DOHH2 (cell line): ENCODE results near the gene KIF13A.

Experiments used
- H3F3A ChIP-seq: fragments of 200-600 bp; sonication (generic), shearing (Covaris generic); 2 replicates; pipeline ENCODE4 v1.6.0; 2016; ENCODE audit warnings: antibody characterized with exemption, mild to moderate bottlenecking; ENCODE audit not compliant: control insufficient read depth, insufficient read depth
- H3K27ac ChIP-seq: fragments of 200-600 bp; sonication (generic); 2 replicates; pipeline ENCODE4 v1.5.1; 2014; ENCODE audit warnings: low read depth, mild to moderate bottlenecking, low read length, moderate library complexity
- H3K27me3 ChIP-seq: fragments of 200-600 bp; sonication (generic); 2 replicates; pipeline ENCODE4 v1.6.1; 2014; ENCODE audit warnings: mild to moderate bottlenecking, low read length, mixed read lengths; ENCODE audit not compliant: control insufficient read depth
- H3K36me3 ChIP-seq: fragments of 200-600 bp; sonication (generic); 2 replicates; pipeline ENCODE4 v1.6.1; 2014; ENCODE audit warnings: mild to moderate bottlenecking, low read length, moderate library complexity, mixed read lengths; ENCODE audit not compliant: control insufficient read depth
- H3K4me1 ChIP-seq: fragments of 200-600 bp; sonication (generic); 2 replicates; pipeline ENCODE4 v1.6.1; 2014; ENCODE audit warnings: mild to moderate bottlenecking, low read length, mixed read lengths; ENCODE audit not compliant: control insufficient read depth
- H3K4me2 ChIP-seq: fragments of 200-600 bp; sonication (generic); 2 replicates; pipeline ENCODE4 v1.6.0; 2014; ENCODE audit warnings: mild to moderate bottlenecking, low read length, moderate library complexity
- H3K4me3 ChIP-seq: fragments of 200-600 bp; sonication (generic); 2 replicates; pipeline ENCODE4 v1.5.1; 2014; ENCODE audit warnings: mild to moderate bottlenecking, low read length, mixed read lengths
- H3K79me2 ChIP-seq: fragments of 200-600 bp; sonication (generic); 2 replicates; pipeline ENCODE4 v1.6.1; 2014; ENCODE audit warnings: mild to moderate bottlenecking, low read length, mixed read lengths; ENCODE audit not compliant: control insufficient read depth
- H3K9me2 ChIP-seq: fragments of 200-600 bp; sonication (generic); replicated peaks from 2 replicates; pipeline ENCODE4 v1.6.1; 2014; ENCODE audit warnings: mild to moderate bottlenecking, low read length, mixed read lengths; ENCODE audit not compliant: control insufficient read depth
- H3K9me3 ChIP-seq: fragments of 200-600 bp; sonication (generic); 2 replicates; pipeline ENCODE4 v1.6.1; 2014; ENCODE audit warnings: antibody characterized with exemption, low read length, mixed read lengths; ENCODE audit not compliant: control insufficient read depth, insufficient read depth
- H4K20me1 ChIP-seq: fragments of 200-600 bp; sonication (generic); 2 replicates; pipeline ENCODE4 v1.6.0; 2014; ENCODE audit warnings: low read depth, mild to moderate bottlenecking, antibody characterized with exemption, low read length, moderate library complexity; ENCODE audit not compliant: control insufficient read depth, insufficient read depth
- EZH2phosphoT487 ChIP-seq: fragments of 200-600 bp; sonication (generic); IDR thresholded peaks from 2 replicates; pipeline ENCODE4 v1.6.1; 2017; ENCODE audit warnings: borderline replicate concordance, mild to moderate bottlenecking, antibody characterized with exemption, low read length, moderate library complexity, mixed read lengths
- TF ChIP-seq, protein P1 (sequence below): fragments of 200-600 bp; sonication (generic); IDR thresholded peaks from one replicate; pipeline ENCODE4 v1.5.1; 2014; ENCODE audit warnings: antibody characterized with exemption, mild to moderate bottlenecking, low read depth, low read length; ENCODE audit not compliant: poor library complexity, severe bottlenecking

Gene KIF13A

GRCh38 chr6:17962436-17963031 lies 24.9 kb downstream of the KIF13A start:
- Histone ChIP-seq H3K4me2 (no peak overlapping the region), H3K9me2 (no peaks in the 10 kb centered on the region), H3K4me3 (no peak overlapping the region), H4K20me1 (no peaks in the 10 kb centered on the region), H3K27ac (no peak overlapping the region), H3K27me3 (no peaks in the 10 kb centered on the region), H3K36me3 (no peaks in the 10 kb centered on the region), H3K79me2 (no peaks in the 10 kb centered on the region), H3K4me1 (no peaks in the 10 kb centered on the region), H3F3A (no peaks in the 10 kb centered on the region), H3K9me3 (no peaks in the 10 kb centered on the region)
- TF ChIP-seq EZH2phosphoT487, result no peak
- TF ChIP-seq, protein P1, sequence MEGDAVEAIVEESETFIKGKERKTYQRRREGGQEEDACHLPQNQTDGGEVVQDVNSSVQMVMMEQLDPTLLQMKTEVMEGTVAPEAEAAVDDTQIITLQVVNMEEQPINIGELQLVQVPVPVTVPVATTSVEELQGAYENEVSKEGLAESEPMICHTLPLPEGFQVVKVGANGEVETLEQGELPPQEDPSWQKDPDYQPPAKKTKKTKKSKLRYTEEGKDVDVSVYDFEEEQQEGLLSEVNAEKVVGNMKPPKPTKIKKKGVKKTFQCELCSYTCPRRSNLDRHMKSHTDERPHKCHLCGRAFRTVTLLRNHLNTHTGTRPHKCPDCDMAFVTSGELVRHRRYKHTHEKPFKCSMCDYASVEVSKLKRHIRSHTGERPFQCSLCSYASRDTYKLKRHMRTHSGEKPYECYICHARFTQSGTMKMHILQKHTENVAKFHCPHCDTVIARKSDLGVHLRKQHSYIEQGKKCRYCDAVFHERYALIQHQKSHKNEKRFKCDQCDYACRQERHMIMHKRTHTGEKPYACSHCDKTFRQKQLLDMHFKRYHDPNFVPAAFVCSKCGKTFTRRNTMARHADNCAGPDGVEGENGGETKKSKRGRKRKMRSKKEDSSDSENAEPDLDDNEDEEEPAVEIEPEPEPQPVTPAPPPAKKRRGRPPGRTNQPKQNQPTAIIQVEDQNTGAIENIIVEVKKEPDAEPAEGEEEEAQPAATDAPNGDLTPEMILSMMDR, result no peak

DNA sequence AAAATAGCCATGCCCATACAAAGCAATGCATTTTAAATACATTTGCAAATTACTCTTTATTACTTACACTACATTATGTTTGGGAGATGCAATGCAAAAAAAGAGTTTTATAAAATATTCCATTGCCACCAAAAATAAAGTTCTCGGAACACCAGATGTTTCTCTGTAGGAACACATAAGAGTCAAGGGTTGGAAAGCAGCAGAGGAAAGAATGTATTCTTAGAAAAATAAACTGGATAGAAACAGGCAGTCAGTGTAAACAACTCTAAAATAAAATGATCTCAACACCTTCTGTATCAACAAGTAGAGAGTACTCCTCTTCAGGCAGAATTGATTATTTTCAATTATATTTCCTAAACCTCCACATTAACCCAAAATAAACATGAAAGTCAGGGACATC lies 28.1 kb downstream of the KIF13A start:
- Histone ChIP-seq H3K79me2 (no peaks in the 10 kb centered on the region), H3K4me2 (no peak overlapping the region), H3F3A (no peaks in the 10 kb centered on the region), H3K9me2 (no peaks in the 10 kb centered on the region), H4K20me1 (no peaks in the 10 kb centered on the region), H3K9me3 (no peaks in the 10 kb centered on the region), H3K4me1 (no peaks in the 10 kb centered on the region), H3K36me3 (no peaks in the 10 kb centered on the region), H3K4me3 (no peak overlapping the region), H3K27ac (no peak overlapping the region), H3K27me3 (no peaks in the 10 kb centered on the region; the same call in 1 of the 2 replicates)
- TF ChIP-seq, protein P1, result no peak
- no peak for TF ChIP-seq EZH2phosphoT487

DNA sequence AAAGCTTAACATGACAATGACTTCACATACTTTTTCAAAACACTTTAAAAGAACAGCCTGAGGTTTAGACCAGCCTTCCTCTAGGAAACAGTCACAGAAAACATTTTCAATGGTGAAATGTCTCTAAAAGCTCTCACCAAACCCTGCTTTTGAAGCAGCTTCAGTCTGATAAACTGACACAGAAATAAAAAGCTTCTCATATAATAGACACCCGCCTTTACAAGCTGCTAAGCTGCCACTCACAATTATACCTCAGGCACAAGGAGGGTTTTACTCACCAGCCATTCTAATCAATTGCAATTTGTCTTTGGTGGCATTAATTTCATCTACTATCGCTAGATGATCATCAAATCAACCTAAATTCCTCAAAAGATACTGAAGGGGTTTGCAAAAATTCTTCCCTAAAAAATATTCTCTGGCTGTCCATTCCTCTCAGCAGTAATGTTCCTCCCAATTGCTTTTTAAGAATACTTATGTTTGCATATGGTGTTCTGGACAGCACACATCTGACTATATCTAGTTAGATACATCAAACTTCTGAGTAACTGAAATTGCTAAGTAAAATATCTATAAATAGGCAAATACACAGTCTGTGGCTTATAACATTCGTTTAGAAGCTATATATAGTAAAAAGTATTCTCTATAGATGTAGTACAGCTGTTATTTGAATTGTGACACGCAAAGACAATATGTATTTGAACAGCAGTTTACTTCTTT lies 29.4 kb downstream of the KIF13A start:
- TF ChIP-seq, protein P1, result no peak
- no peak for TF ChIP-seq EZH2phosphoT487
- Histone ChIP-seq H3K9me3 (no peaks in the 10 kb centered on the region), H3K4me1 (no peaks in the 10 kb centered on the region), H3K27ac (no peak overlapping the region), H3K9me2 (no peaks in the 10 kb centered on the region), H3K79me2 (no peaks in the 10 kb centered on the region), H3K4me2 (no peak overlapping the region), H3K36me3 (no peaks in the 10 kb centered on the region), H3F3A (no peaks in the 10 kb centered on the region), H4K20me1 (no peaks in the 10 kb centered on the region), H3K27me3 (no peaks in the 10 kb centered on the region; the same call in 1 of the 2 replicates), H3K4me3 (no peak overlapping the region)
